K562 (cell line): ENCODE results near the gene CUTA. TPM values are rescaled to one million over a fixed set of nuclear protein-coding genes. Genes with fewer than 3 reads are reported as not detected.

Experiments
- ARID2 ChIP-seq: fragments of 450-650 bp; IDR thresholded peaks from 2 replicates; pipeline ENCODE4 v1.6.1; 2017; ENCODE audit warnings: antibody characterized with exemption, mild to moderate bottlenecking
- ARID4B ChIP-seq: sonication (generic); formaldehyde crosslinking; IDR thresholded peaks from 2 replicates; pipeline ENCODE4 v1.8.0; 2022; ENCODE audit warnings: mild to moderate bottlenecking, missing genetic modification reagents
- CEBPG ChIP-seq, 3 experiments: fragments of 200-800 bp in 1 of 3; sonication (Bioruptor generic) in 1 of 3; sonication (generic) in 1 of 3; formaldehyde crosslinking in 1 of 3; IDR thresholded peaks in 2 of 3; conservative IDR thresholded peaks in 1 of 3; 2 replicates each; pipeline versions ENCODE4 v1.6.1 to v1.8.0; 2016 to 2022; ENCODE audit warnings: missing compliant biosample characterization in 2 of 3, missing genetic modification characterization in 2 of 3, mild to moderate bottlenecking in 1 of 3, missing genetic modification reagents in 1 of 3
- CREBBP ChIP-seq: IDR thresholded peaks from one replicate; pipeline ENCODE4 v1.6.1; 2012; ENCODE audit warnings: low read depth, mild to moderate bottlenecking, control low read depth, inconsistent platforms, low read length
- DPF2 ChIP-seq: fragments of 450-650 bp; IDR thresholded peaks from 2 replicates; pipeline ENCODE4 v1.6.1; 2016
- ESRRB ChIP-seq: fragments of 250-450 bp; sonication (Bioruptor Pico); IDR thresholded peaks from 2 replicates; pipeline ENCODE4 v1.5.0; 2020; ENCODE audit warnings: mild to moderate bottlenecking, moderate library complexity, borderline replicate concordance
- FOXK2 ChIP-seq, 2 experiments: fragments of 450-650 bp; IDR thresholded peaks in 1 of 2; conservative IDR thresholded peaks in 1 of 2; 2 replicates each; pipeline ENCODE4 v1.6.1; 2016; ENCODE audit warnings: low read depth in 2 of 2, mild to moderate bottlenecking in 1 of 2
- HDGF ChIP-seq: fragments of 450-650 bp; IDR thresholded peaks from 2 replicates; pipeline ENCODE4 v1.6.1; 2016
- MAFF ChIP-seq: IDR thresholded peaks from 2 replicates; pipeline ENCODE4 v1.6.1; 2012; ENCODE audit warnings: low read length, improper control_type of control experiment
- MBD2 ChIP-seq: sonication (generic); IDR thresholded peaks from 2 replicates; pipeline ENCODE4 v1.6.1; 2016; ENCODE audit warnings: low read depth, borderline replicate concordance
- MCM3 ChIP-seq: fragments of 450-650 bp; IDR thresholded peaks from 2 replicates; pipeline ENCODE4 v1.6.1; 2016
- MEIS2 ChIP-seq: fragments of 450-650 bp; IDR thresholded peaks from 2 replicates; pipeline ENCODE4 v1.6.1; 2014; ENCODE audit warnings: mild to moderate bottlenecking; ENCODE audit not compliant: partially characterized antibody
- PTTG1 ChIP-seq: fragments of 450-650 bp; IDR thresholded peaks from 2 replicates; pipeline ENCODE4 v1.6.1; 2016; ENCODE audit warnings: low read depth, mild to moderate bottlenecking, missing genetic modification characterization, missing compliant biosample characterization
- SETDB1 ChIP-seq: IDR thresholded peaks from one replicate; pipeline ENCODE4 v1.6.1; 2012; ENCODE audit warnings: low read length, control low read depth, inconsistent platforms
- SNAPC5 ChIP-seq: fragments of 250-450 bp; sonication (Bioruptor Pico); IDR thresholded peaks from 2 replicates; pipeline ENCODE4 v1.8.0; 2021; ENCODE audit warnings: moderate library complexity, mild to moderate bottlenecking, inconsistent platforms
- SRSF9 ChIP-seq: fragments of 200-400 bp; formaldehyde crosslinking; IDR thresholded peaks from 2 replicates; pipeline ENCODE4 v1.6.1; 2017; ENCODE audit warnings: low read depth, low read length, borderline replicate concordance
- TRIM24 ChIP-seq, 2 experiments: fragments of 450-650 bp; IDR thresholded peaks; 2 replicates each; pipeline ENCODE4 v1.6.1; 2016
- ZBTB17 ChIP-seq: fragments of 450-650 bp; formaldehyde crosslinking; IDR thresholded peaks from 2 replicates; pipeline ENCODE4 v1.4.0; 2020; ENCODE audit warnings: mild to moderate bottlenecking
- ZBTB34 ChIP-seq: fragments of 250-450 bp; sonication (Bioruptor Pico); IDR thresholded peaks from 2 replicates; pipeline ENCODE4 v1.8.0; 2021; ENCODE audit warnings: mild to moderate bottlenecking, moderate library complexity
- ZNF217 ChIP-seq: sonication (generic); formaldehyde crosslinking; IDR thresholded peaks from 2 replicates; pipeline ENCODE4 v1.8.0; 2022; ENCODE audit warnings: mild to moderate bottlenecking, missing genetic modification reagents
- ZNF347 ChIP-seq: fragments of 450-650 bp; formaldehyde crosslinking; IDR thresholded peaks from 2 replicates; pipeline ENCODE4 v1.4.0; 2020; ENCODE audit warnings: low read depth, mild to moderate bottlenecking, moderate library complexity
- ZNF780A ChIP-seq: fragments of 250-450 bp; sonication (Bioruptor Pico); IDR thresholded peaks from 2 replicates; pipeline ENCODE4 v1.5.0; 2021; ENCODE audit warnings: mild to moderate bottlenecking
- polyA plus RNA-seq, 8 experiments: library from polyadenylated mRNA; depleted of rRNA in 4 of 8; stranded (reverse) in 5 of 8; unstranded in 3 of 8; fragments of >200 nt; fragmentation: Nextera tagmentation in 2 of 8; fragmentation: Illumina TruSeq in 1 of 8; extraction: Ambion mirVana in 2 of 8; extraction: Trizol in 1 of 8; gene quantifications; 2 replicates each; pipeline versions ENCODE4 v1.2.1 to v1.2.3, GENCODE V29; 2011 to 2014; ENCODE audit warnings: inconsistent platforms in 1 of 8, missing spikeins in 1 of 8
- total RNA-seq, 7 experiments: library from RNA; depleted of rRNA in 6 of 7; stranded (reverse); fragments of >200 nt in 6 of 7; fragmentation: Illumina TruSeq in 2 of 7; extraction: Trizol in 2 of 7; gene quantifications; 2 replicates each; pipeline versions ENCODE4 v1.2.1 to v1.2.3, GENCODE V29; 2011 to 2021; ENCODE audit warnings: low replicate concordance in 1 of 7
- TF ChIP-seq, protein P1 (sequence below): fragments of 450-650 bp; conservative IDR thresholded peaks from 2 replicates; pipeline ENCODE4 v1.6.1; 2016; ENCODE audit warnings: missing genetic modification characterization, low read depth, mild to moderate bottlenecking, missing compliant biosample characterization, moderate library complexity

The CUTA gene
- total and polyA plus RNA-seq, 9 of the 15 experiments (the other 6 are each of a cell fraction or from before 2014, with no cell fraction given): 166 to 682 (median 310) TPM

DNA sequence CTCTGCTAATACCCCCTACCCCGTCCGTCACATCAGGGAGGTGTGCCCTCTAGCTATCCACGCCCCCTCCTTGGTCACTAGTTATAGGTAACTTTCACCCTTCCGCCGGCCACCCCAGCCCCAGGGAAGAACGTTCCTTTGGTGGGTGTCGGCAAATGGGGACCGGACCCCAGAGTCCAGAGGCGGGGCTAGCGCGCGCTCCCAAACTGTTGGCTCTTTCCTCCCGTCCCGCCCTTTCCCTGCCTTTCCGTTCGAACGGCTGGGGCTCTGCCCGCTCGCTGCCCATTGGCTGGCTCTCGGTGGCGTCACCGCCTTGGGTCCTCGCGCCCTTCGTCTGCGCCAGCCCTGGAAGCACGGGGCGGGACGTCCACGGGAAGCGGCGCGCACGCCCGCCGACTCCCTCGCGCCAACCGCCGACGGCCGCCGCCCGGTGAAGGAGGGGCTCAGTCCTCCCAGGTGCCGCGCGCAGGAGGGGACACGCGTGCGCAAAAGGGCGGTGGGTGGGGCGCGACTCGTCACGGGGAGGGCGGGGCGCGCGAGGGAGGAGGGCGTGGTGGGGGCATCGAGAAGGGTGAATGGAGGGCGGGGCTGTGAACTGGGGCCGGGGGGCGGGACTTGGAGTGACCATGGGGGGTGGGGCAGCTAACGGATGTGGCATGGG lies 7.7 kb downstream of the CUTA start (continued):
- TF ChIP-seq ARID4B (CRISPR knock-in tag): no peak; the same call in 1 of the 2 replicates
- no peak for TF ChIP-seq ZNF217 (CRISPR knock-in tag)
- TF ChIP-seq PTTG1 (tag): no peak
- TF ChIP-seq MAFF: no peak
- TF ChIP-seq SETDB1: no peak
- no peak for TF ChIP-seq MCM3
- no peak for TF ChIP-seq HDGF
- TF ChIP-seq MBD2: peak; percentile 81; the same call in 1 of the 2 replicates
- no peak for TF ChIP-seq ZNF780A
- TF ChIP-seq DPF2: no peak; the same call in none of the 2 replicates
- no peak for TF ChIP-seq ZBTB34
- TF ChIP-seq ZBTB17 (CRISPR knock-in tag): peak; percentile 88
- TF ChIP-seq CEBPG (CRISPR knock-in tag; IDR thresholded peaks at IDR 0.05): no peak
- no peak for TF ChIP-seq CEBPG (tag; conservative IDR thresholded peaks at IDR 0.05 in 1 of 2, IDR thresholded peaks at IDR 0.05 in 1 of 2)
- peak; percentile 61 for TF ChIP-seq MEIS2
- TF ChIP-seq SNAPC5: no peak
- TF ChIP-seq CREBBP: no peak
- TF ChIP-seq, protein P1, sequence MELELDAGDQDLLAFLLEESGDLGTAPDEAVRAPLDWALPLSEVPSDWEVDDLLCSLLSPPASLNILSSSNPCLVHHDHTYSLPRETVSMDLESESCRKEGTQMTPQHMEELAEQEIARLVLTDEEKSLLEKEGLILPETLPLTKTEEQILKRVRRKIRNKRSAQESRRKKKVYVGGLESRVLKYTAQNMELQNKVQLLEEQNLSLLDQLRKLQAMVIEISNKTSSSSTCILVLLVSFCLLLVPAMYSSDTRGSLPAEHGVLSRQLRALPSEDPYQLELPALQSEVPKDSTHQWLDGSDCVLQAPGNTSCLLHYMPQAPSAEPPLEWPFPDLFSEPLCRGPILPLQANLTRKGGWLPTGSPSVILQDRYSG (tag): no peak
- peak; percentile 10 to 48; a peak in 1 of 4 replicates for TF ChIP-seq TRIM24 (IDR thresholded peaks at IDR 0.05)
- TF ChIP-seq ARID2: no peak
- TF ChIP-seq ZNF347: no peak
- no peak for TF ChIP-seq SRSF9
- TF ChIP-seq ESRRB: peak; percentile 66; the same call in 1 of the 2 replicates
- peak in 1 of 2 experiments; percentile 11; a peak in 1 of 4 replicates for TF ChIP-seq FOXK2 (conservative IDR thresholded peaks at IDR 0.05 in 1 of 2, IDR thresholded peaks at IDR 0.05 in 1 of 2; ENCODE audit: low read depth in 2 of 2)
